Measurements from ENCODE around the gene ANKRD13A.

DNA sequence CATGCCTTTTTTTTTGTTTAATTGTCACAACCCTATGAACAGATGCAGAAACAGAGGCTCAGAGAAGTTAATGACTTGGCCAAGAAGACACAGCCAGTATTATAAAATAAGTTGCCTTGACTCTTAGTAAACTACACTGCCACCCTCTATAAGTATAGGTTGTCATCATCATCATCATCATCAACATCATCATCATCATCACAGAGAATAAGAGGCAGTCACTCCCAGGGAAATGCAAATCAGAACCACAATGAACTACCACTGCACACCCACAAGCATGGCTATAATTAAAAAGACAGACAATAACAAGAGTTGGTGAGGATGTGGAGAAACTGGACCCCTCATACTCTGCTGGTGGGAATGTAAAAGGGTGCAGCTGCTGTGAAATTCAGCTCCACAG lies 72.3 kb downstream of the ANKRD13A start:
- TF ChIP-seq, protein P1, sequence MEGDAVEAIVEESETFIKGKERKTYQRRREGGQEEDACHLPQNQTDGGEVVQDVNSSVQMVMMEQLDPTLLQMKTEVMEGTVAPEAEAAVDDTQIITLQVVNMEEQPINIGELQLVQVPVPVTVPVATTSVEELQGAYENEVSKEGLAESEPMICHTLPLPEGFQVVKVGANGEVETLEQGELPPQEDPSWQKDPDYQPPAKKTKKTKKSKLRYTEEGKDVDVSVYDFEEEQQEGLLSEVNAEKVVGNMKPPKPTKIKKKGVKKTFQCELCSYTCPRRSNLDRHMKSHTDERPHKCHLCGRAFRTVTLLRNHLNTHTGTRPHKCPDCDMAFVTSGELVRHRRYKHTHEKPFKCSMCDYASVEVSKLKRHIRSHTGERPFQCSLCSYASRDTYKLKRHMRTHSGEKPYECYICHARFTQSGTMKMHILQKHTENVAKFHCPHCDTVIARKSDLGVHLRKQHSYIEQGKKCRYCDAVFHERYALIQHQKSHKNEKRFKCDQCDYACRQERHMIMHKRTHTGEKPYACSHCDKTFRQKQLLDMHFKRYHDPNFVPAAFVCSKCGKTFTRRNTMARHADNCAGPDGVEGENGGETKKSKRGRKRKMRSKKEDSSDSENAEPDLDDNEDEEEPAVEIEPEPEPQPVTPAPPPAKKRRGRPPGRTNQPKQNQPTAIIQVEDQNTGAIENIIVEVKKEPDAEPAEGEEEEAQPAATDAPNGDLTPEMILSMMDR (conservative IDR thresholded peaks at IDR 0.05; ENCODE audit: low read depth, low read length) = no peak
- TF ChIP-seq EZH2 (IDR thresholded peaks at IDR 0.05; ENCODE audit: low read length, unreplicated experiment) (no peak), EZH2phosphoT487 (IDR thresholded peaks at IDR 0.05; ENCODE audit: borderline replicate concordance, low read length) (no peak)
